SH-SY5Y (cell line): ENCODE data around the gene BICDL1.

ENCODE experiments used
- GATA2 ChIP-seq: IDR thresholded peaks from 2 replicates; pipeline ENCODE4 v1.6.1; 2011; ENCODE audit warnings: mild to moderate bottlenecking, low read depth, low read length
- GATA3 ChIP-seq: IDR thresholded peaks from 2 replicates; pipeline ENCODE4 v1.6.1; 2011; ENCODE audit warnings: low read depth, mild to moderate bottlenecking, low read length, moderate library complexity

GRCh38 chr12:120067084-120067869 lies 78.2 kb downstream of the BICDL1 start:
- no peak for TF ChIP-seq GATA3
- no peak for TF ChIP-seq GATA2
